ENCODE results near the gene RPS15A. TPM values are rescaled to one million over a fixed set of nuclear protein-coding genes. Genes with fewer than 3 reads are reported as not detected.
"Not testable (repeated sequence)": the region's sequence is repeated elsewhere in the genome, so short reads cannot be mapped to it uniquely, and the experiment has no call there.

RPS15A gene
- total RNA-seq, 2 experiments from 2014 or later: 1,517 to 1,668 TPM

DNA sequence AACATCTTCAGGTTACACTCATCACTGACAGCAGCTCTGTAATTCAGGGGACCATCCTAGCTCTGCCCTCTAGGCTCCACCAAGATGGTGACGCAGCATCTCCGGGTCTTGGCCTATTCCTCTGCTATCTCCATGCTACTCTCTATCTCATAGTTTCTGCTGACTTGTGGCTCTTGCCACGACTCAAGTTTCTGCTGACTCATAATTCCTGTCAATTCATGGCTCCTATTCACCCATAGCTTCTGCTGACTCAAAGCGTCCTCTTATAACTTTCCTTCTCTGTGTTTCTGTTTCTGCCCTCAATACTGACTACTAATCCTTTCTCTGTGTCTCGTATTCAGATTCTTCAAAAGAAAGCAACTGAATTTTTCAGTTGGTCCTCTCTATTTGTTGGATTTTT is 27.4 kb downstream of the RPS15A start:
- peak; percentile 73 for ATAC-seq
- H3K4me1 Mint-ChIP-seq: peaks cover 22% of the 10 kb centered on the region
- H3K4me3 Mint-ChIP-seq; DNase-seq; H3K27me3 Mint-ChIP-seq; H3K9me3 Mint-ChIP-seq (ENCODE audit: low read depth); H3K27ac Mint-ChIP-seq; CTCF ChIA-PET; H3K36me3 Mint-ChIP-seq: not testable (repeated sequence)

GRCh38 chr16:18759598-18760520 is 30.3 kb downstream of the RPS15A start:
- H3K27ac Mint-ChIP-seq; H3K9me3 Mint-ChIP-seq (ENCODE audit: low read depth); H3K27me3 Mint-ChIP-seq: not testable (repeated sequence)

GRCh38 chr16:18757960-18758660 is 32.0 kb downstream of the RPS15A start:
- Mint-ChIP-seq H3K4me1 (peaks cover 27% of the 10 kb centered on the region), H3K27ac (peak overlapping the region; percentile 64)
- ATAC-seq: peak; percentile 44
- peak; percentile 62 for DNase-seq
- H3K4me3 Mint-ChIP-seq; H3K9me3 Mint-ChIP-seq (ENCODE audit: low read depth); H3K36me3 Mint-ChIP-seq; CTCF ChIA-PET; H3K27me3 Mint-ChIP-seq: not testable (repeated sequence)

More at GRCh38 chr16:18759598-18760520, 30.3 kb downstream of the RPS15A start:
- DNase-seq: peak; percentile 76
- peaks cover 27% of the 10 kb centered on the region for H3K4me1 Mint-ChIP-seq
- CTCF ChIA-PET, H3K36me3 Mint-ChIP-seq, H3K4me3 Mint-ChIP-seq: not testable (repeated sequence)
- ATAC-seq: peak; percentile 72

- H3K36me3 Mint-ChIP-seq; ATAC-seq; H3K27me3 Mint-ChIP-seq; H3K9me3 Mint-ChIP-seq (ENCODE audit: low read depth); DNase-seq: not testable (repeated sequence)
- Mint-ChIP-seq H3K4me1 (peaks cover 26% of the 10 kb centered on the region), H3K27ac (peak overlapping the region; percentile 67), H3K4me3 (peak overlapping the region; percentile 10)
- CTCF ChIA-PET: interaction anchor here (0.6 kb wide), 1 partner anchor 1550 kb away, joined by 4 read pairs; no protein-coding TSS in a partner anchor
Observed at GRCh38 chr16:18756639-18757038, 33.5 kb downstream of the RPS15A start.

- ATAC-seq; H3K4me1 Mint-ChIP-seq; H3K36me3 Mint-ChIP-seq; H3K4me3 Mint-ChIP-seq; H3K27me3 Mint-ChIP-seq; DNase-seq; CTCF ChIA-PET; H3K27ac Mint-ChIP-seq; H3K9me3 Mint-ChIP-seq (ENCODE audit: low read depth): not testable (repeated sequence)
Observed at GRCh38 chr16:18742870-18743269, 47.3 kb downstream of the RPS15A start.

DNA sequence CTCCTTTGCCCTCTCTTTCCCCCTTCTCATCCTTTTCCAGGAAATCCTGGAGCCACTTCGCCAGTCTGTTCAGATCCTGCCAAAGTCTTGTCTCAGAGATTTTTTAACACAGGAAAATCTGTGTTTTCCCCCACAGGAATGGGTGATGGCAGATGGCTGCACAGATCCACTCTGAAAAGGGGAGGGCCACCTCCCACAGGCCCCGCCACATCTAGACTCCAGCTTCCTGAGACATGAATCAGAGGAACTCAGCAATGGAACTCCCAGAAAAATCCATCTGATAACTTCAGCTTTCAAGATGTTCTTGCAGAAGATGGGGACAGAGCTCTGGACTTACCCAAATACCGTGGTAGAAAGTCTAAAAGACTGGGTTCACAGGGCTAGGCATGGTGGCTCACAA is 50.1 kb downstream of the RPS15A start:
- CTCF ChIA-PET; H3K27me3 Mint-ChIP-seq; ATAC-seq; H3K27ac Mint-ChIP-seq; H3K36me3 Mint-ChIP-seq; H3K4me1 Mint-ChIP-seq; DNase-seq; H3K4me3 Mint-ChIP-seq; H3K9me3 Mint-ChIP-seq (ENCODE audit: low read depth): not testable (repeated sequence)

- H3K27me3 Mint-ChIP-seq; H3K36me3 Mint-ChIP-seq; H3K4me1 Mint-ChIP-seq; CTCF ChIA-PET; H3K27ac Mint-ChIP-seq; DNase-seq; ATAC-seq; H3K4me3 Mint-ChIP-seq; H3K9me3 Mint-ChIP-seq (ENCODE audit: low read depth): not testable (repeated sequence)
Observed at GRCh38 chr16:18738768-18739167, 51.4 kb downstream of the RPS15A start.

GRCh38 chr16:18734279-18734678 is 55.9 kb downstream of the RPS15A start:
- CTCF ChIA-PET; H3K27ac Mint-ChIP-seq; H3K9me3 Mint-ChIP-seq (ENCODE audit: low read depth); H3K36me3 Mint-ChIP-seq; H3K4me1 Mint-ChIP-seq; DNase-seq; H3K4me3 Mint-ChIP-seq; H3K27me3 Mint-ChIP-seq; ATAC-seq: not testable (repeated sequence)

Other genes with a start within 250 kb of the RPS15A start
- gene NOMO2, start 228.2 kb downstream of the RPS15A start, total RNA-seq: 10 to 100 TPM; 81.3 to 95.9 TPM
- gene ARL6IP1, start 11.2 kb upstream of the RPS15A start, total RNA-seq: 100 to 1,000 TPM; 194 to 207 TPM
- gene SMG1, start 136.1 kb upstream of the RPS15A start, total RNA-seq: 100 to 1,000 TPM; 111 to 147 TPM
- gene TMC7, start 193.6 kb upstream of the RPS15A start, total RNA-seq: not detected